SK-N-SH (cell line): ENCODE data around the gene MPDZ. TPM values are rescaled to one million over a fixed set of nuclear protein-coding genes. Genes with fewer than 3 reads are reported as not detected.

ENCODE experiments used
- CTCF ChIA-PET: fragments of 300-600, 350-600 bp; formaldehyde crosslinking; extraction: SDS; loops from one replicate; lab custom pipeline; 2021; lab: Yijun Ruan, JAX
- POLR2A ChIA-PET: fragments of 350-600 bp; sonication (Branson Sonifier 250); formaldehyde crosslinking; extraction: SDS; loops from one replicate; lab custom pipeline; 2020; ENCODE audit warnings: antibody characterized with exemption, inconsistent platforms; lab: Yijun Ruan, JAX
- DNase-seq: peaks from one replicate; pipeline ENCODE4 v3.0.0; 2012
- H2AFZ ChIP-seq: fragments of 200-600 bp; sonication (generic); 2 replicates; pipeline ENCODE4 v1.8.1; 2016; ENCODE audit warnings: antibody characterized with exemption, mild to moderate bottlenecking, low read depth
- H3F3A ChIP-seq: fragments of 200-600 bp; sonication (generic); replicated peaks from 2 replicates; pipeline ENCODE3; 2016; ENCODE audit warnings: antibody characterized with exemption, mild to moderate bottlenecking; ENCODE audit not compliant: insufficient read depth
- H3K27ac ChIP-seq, 2 experiments: fragments of 200-500 bp in 1 of 2; fragments of 200-600 bp in 1 of 2; sonication (Bioruptor generic) in 1 of 2; sonication (generic), shearing (Covaris generic) in 1 of 2; 2 replicates each; pipeline versions ENCODE4 v1.5.1 to v1.6.1; 2014 to 2016; ENCODE audit warnings: low read depth in 2 of 2, inconsistent platforms in 1 of 2, low read length in 1 of 2, mild to moderate bottlenecking in 1 of 2, mixed read lengths in 1 of 2
- H3K27me3 ChIP-seq: fragments of 200-600 bp; sonication (generic), shearing (Covaris generic); 2 replicates; pipeline ENCODE4 v1.6.1; 2016; ENCODE audit warnings: mixed run types; ENCODE audit not compliant: insufficient read depth
- H3K36me3 ChIP-seq, 2 experiments: fragments of 200-500 bp in 1 of 2; fragments of 200-600 bp in 1 of 2; sonication (Bioruptor generic) in 1 of 2; sonication (generic) in 1 of 2; replicated peaks in 1 of 2; 2 replicates each; pipeline versions ENCODE3 to v1.5.1; 2014 to 2016; ENCODE audit warnings: low read length in 1 of 2, mild to moderate bottlenecking in 1 of 2; ENCODE audit not compliant: insufficient read depth in 2 of 2, control insufficient read depth in 1 of 2
- H3K4me1 ChIP-seq, 2 experiments: fragments of 200-500 bp in 1 of 2; fragments of 200-600 bp in 1 of 2; sonication (Bioruptor generic) in 1 of 2; sonication (generic), shearing (Covaris generic) in 1 of 2; 2 replicates each; pipeline versions ENCODE4 v1.5.1 to v1.6.1; 2014 to 2016; ENCODE audit warnings: low read depth in 1 of 2, low read length in 1 of 2, mixed run types in 1 of 2; ENCODE audit not compliant: insufficient read depth in 2 of 2, control insufficient read depth in 1 of 2
- H3K4me2 ChIP-seq: fragments of 200-600 bp; sonication (generic), shearing (Covaris generic); 2 replicates; pipeline ENCODE4 v1.6.1; 2017; ENCODE audit warnings: mixed run types
- H3K4me3 ChIP-seq, 2 experiments: fragments of 200-500 bp in 1 of 2; fragments of 200-600 bp in 1 of 2; sonication (Bioruptor generic) in 1 of 2; sonication (generic), shearing (Covaris generic) in 1 of 2; 2 replicates each; pipeline versions ENCODE4 v1.5.1 to v1.8.1; 2014 to 2016; ENCODE audit warnings: low read depth in 2 of 2, inconsistent platforms in 1 of 2, low read length in 1 of 2, mild to moderate bottlenecking in 1 of 2, mixed read lengths in 1 of 2, moderate library complexity in 1 of 2
- H3K79me2 ChIP-seq: fragments of 200-600 bp; sonication (generic); 2 replicates; pipeline ENCODE4 v1.8.1; 2017; ENCODE audit warnings: mild to moderate bottlenecking; ENCODE audit not compliant: insufficient read depth
- H3K9ac ChIP-seq: fragments of 200-600 bp; sonication (generic); 2 replicates; pipeline ENCODE4 v1.6.1; 2017; ENCODE audit warnings: mixed run types
- H3K9me2 ChIP-seq: fragments of 200-600 bp; sonication (generic); 2 replicates; pipeline ENCODE4 v1.6.1; 2017; ENCODE audit warnings: mixed run types
- H3K9me3 ChIP-seq: fragments of 200-600 bp; sonication (generic); 2 replicates; pipeline ENCODE4 v1.6.1; 2017; ENCODE audit warnings: mixed run types, mild to moderate bottlenecking, moderate library complexity
- H4K20me1 ChIP-seq: fragments of 200-600 bp; sonication (generic); 2 replicates; pipeline ENCODE4 v1.6.1; 2017; ENCODE audit warnings: mild to moderate bottlenecking, mixed run types; ENCODE audit not compliant: insufficient read depth
- EZH2phosphoT487 ChIP-seq: fragments of 200-600 bp; sonication (generic); IDR thresholded peaks from 2 replicates; pipeline ENCODE4 v1.6.1; 2017; ENCODE audit warnings: low read depth, mixed run types, mild to moderate bottlenecking, antibody characterized with exemption, moderate library complexity, borderline replicate concordance
- FOXM1 ChIP-seq: IDR thresholded peaks from 2 replicates; pipeline ENCODE4 v1.4.0; 2012; ENCODE audit warnings: low read depth, mild to moderate bottlenecking
- MAX ChIP-seq: IDR thresholded peaks from 2 replicates; pipeline ENCODE4 v1.4.0; 2012; ENCODE audit warnings: low read depth
- MEF2A ChIP-seq: IDR thresholded peaks from 2 replicates; pipeline ENCODE4 v1.4.0; 2012; ENCODE audit warnings: low read depth, borderline replicate concordance
- MXI1 ChIP-seq: IDR thresholded peaks from 2 replicates; pipeline ENCODE4 v1.6.1; 2012; ENCODE audit warnings: mild to moderate bottlenecking, low read depth, low read length, improper control_type of control experiment
- NFIC ChIP-seq: IDR thresholded peaks from 2 replicates; pipeline ENCODE4 v1.4.0; 2012; ENCODE audit warnings: borderline replicate concordance
- REST ChIP-seq: IDR thresholded peaks from 2 replicates; pipeline ENCODE4 v1.6.1; 2012; ENCODE audit warnings: mild to moderate bottlenecking, low read depth, low read length, moderate library complexity
- RFX5 ChIP-seq: IDR thresholded peaks from 2 replicates; pipeline ENCODE4 v1.6.1; 2012; ENCODE audit warnings: mild to moderate bottlenecking, improper control_type of control experiment, low read length
- RXRA ChIP-seq: IDR thresholded peaks from 2 replicates; pipeline ENCODE4 v1.4.0; 2012; ENCODE audit warnings: low read depth, mild to moderate bottlenecking, borderline replicate concordance
- TAF1 ChIP-seq: IDR thresholded peaks from 2 replicates; pipeline ENCODE4 v1.6.1; 2012; ENCODE audit warnings: low read depth, mild to moderate bottlenecking, low read length, moderate library complexity, borderline replicate concordance
- WGBS: methylation state at CpG from one replicate; pipeline ENCODE4 v1.1.6; 2017; ENCODE audit warnings: low lambda C conversion rate; 5-methylcytosine and 5-hydroxymethylcytosine counted together
- polyA plus RNA-seq, 3 experiments: library from polyadenylated mRNA; depleted of rRNA; stranded (reverse); fragments of >200 nt; gene quantifications; 2 replicates each; pipeline ENCODE4 v1.2.3, GENCODE V29; 2012

Gene MPDZ
- polyA plus RNA-seq, 1 of the 3 experiments (the other 2 are of a cell fraction) = 20.5 TPM

GRCh38 chr9:13111778-13112177 lies 167.7 kb downstream of the MPDZ start:
- Histone ChIP-seq H3K9me3 (no peaks in the 10 kb centered on the region), H2AFZ (no peak overlapping the region), H3K4me1 (peaks cover 7 to 10% of the 10 kb centered on the region in 2 experiments; a peak in 3 of 4 replicates), H3K4me2 (no peak overlapping the region), H3K36me3 (peaks cover 40 to 62% of the 10 kb centered on the region in 2 experiments), H3F3A (no peaks in the 10 kb centered on the region), H3K4me3 (no peak overlapping the region), H3K27me3 (no peaks in the 10 kb centered on the region), H4K20me1 (no peaks in the 10 kb centered on the region), H3K79me2 (no peaks in the 10 kb centered on the region), H3K27ac (no peak overlapping the region), H3K9ac (no peak overlapping the region), H3K9me2 (no peaks in the 10 kb centered on the region)
- CTCF ChIA-PET = no interaction called here
- WGBS = 84% methylated on average over 2 of the region's 2 CpGs
- no peak for TF ChIP-seq REST
- TF ChIP-seq MAX = no peak
- no peak for TF ChIP-seq TAF1
- POLR2A ChIA-PET = no interaction called here
- no peak for DNase-seq

GRCh38 chr9:13110766-13111417 lies 168.6 kb downstream of the MPDZ start:
- POLR2A ChIA-PET = no interaction called here
- Histone ChIP-seq H3K27me3 (no peaks in the 10 kb centered on the region), H2AFZ (no peak overlapping the region), H3K9me3 (no peaks in the 10 kb centered on the region)
- 34% methylated on average over 3 of the region's 3 CpGs for WGBS
- TF ChIP-seq NFIC (peak; percentile 69), MEF2A (no peak), RXRA (no peak), FOXM1 (no peak), MXI1 (no peak), EZH2phosphoT487 (no peak), TAF1 (no peak), RFX5 (no peak)
- TF ChIP-seq, all 33 proteins: peak for 1
- Histone ChIP-seq H3F3A (no peaks in the 10 kb centered on the region), H3K79me2 (no peaks in the 10 kb centered on the region; the same call in 1 of the 2 replicates), H3K9me2 (no peaks in the 10 kb centered on the region), H3K36me3 (peaks cover 48 to 66% of the 10 kb centered on the region in 2 experiments), H3K4me2 (no peak overlapping the region), H4K20me1 (no peaks in the 10 kb centered on the region), H3K4me1 (peaks cover 7 to 10% of the 10 kb centered on the region in 2 experiments; a peak in 3 of 4 replicates), H3K4me3 (no peak overlapping the region), H3K9ac (no peak overlapping the region), H3K27ac (peak overlapping the region in 1 of 2 experiments; percentile 58; a peak in 2 of 4 replicates)
- CTCF ChIA-PET = no interaction called here
- no peak for DNase-seq
